Measurements from ENCODE around the gene CAP1. TPM values are rescaled to one million over a fixed set of nuclear protein-coding genes. Genes with fewer than 3 reads are reported as not detected.
A peak's percentile ranks its signal among the peaks of the same experiment; 100 is the strongest.

The CAP1 gene
- total and polyA plus RNA-seq, 2 of the 4 experiments (the other 2 are of a cell fraction): 434 to 756 TPM

DNA sequence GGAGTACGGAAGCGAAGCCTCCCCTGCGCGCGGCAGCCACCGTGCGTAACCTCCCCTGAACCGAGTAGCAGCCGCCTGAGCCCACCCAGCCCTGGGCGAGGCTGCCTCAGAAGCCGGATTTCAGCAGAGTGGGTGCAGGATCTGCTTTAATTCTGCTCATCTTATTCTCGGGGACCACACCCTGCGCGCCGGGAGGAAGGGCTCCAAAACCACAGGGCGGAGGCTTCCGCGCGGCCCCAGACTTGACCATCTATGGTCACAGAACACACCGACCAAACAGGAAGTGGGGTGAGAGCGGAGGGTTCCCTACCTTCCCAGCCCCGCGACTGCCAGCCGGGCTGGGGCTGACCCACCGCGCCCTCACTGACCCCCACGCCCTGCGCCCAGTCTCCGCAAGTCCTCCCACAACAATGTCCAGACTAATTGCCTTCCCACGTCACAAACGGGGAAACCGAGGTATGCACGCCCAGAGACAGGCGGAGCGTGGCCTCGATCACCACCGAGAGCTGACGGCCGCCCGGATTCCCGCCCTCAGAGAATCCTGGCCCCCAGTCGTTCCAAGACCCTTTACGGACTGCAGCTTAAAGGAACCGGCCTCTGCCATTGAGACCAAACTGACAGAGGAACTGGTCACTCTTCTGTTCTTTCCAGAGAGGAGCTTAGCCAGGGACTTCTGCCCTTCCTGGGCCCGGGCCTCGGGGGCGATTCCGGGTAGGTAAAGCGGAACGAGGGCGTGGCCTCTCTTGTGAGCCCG lies 595 bp upstream of the CAP1 start:
- Histone ChIP-seq H4K91ac (ENCODE audit: insufficient read depth, low read depth, low read length) (peak overlapping the region; percentile 100), H3K9ac (ENCODE audit: low read depth, low read length) (peak overlapping the region; percentile 92), H3K18ac (ENCODE audit: low read depth, low read length) (peak overlapping the region; percentile 96), H3K14ac (replicated peaks; ENCODE audit: low read depth, low read length) (peak overlapping the region; percentile 100), H2AK5ac (ENCODE audit: low read depth, low read length) (peak overlapping the region; percentile 100), H3K9me3 (ENCODE audit: control insufficient read depth, insufficient read depth, low read length) (no peaks in the 10 kb centered on the region), H4K8ac (ENCODE audit: low read depth in 2 of 2, low read length in 2 of 2) (peak overlapping the region; percentile 98 to 99), H3K23ac (ENCODE audit: low read depth, low read length) (peak overlapping the region; percentile 99), H3K27ac (ENCODE audit: insufficient read depth, low read length) (peak overlapping the region; percentile 96), H3K36me3 (ENCODE audit: control insufficient read depth, insufficient read depth, low read length) (peaks cover 6% of the 10 kb centered on the region), H3K4me2 (ENCODE audit: low read depth, low read length) (peak overlapping the region; percentile 80), H3K79me1 (ENCODE audit: low read depth in 1 of 2, low read length in 2 of 2) (peaks cover 0 to 14% of the 10 kb centered on the region in 2 experiments; a peak in 2 of 4 replicates), H3K4ac (ENCODE audit: low read depth, low read length) (peak overlapping the region; percentile 100), H2BK120ac (ENCODE audit: low read depth, low read length) (peak overlapping the region; percentile 97), H4K5ac (ENCODE audit: low read depth, low read length) (peak overlapping the region; percentile 96), H3K9me1 (ENCODE audit: insufficient read depth, low read length) (peaks cover 8% of the 10 kb centered on the region), H4K20me1 (ENCODE audit: insufficient read depth, low read length) (peaks cover 40% of the 10 kb centered on the region), H2BK15ac (ENCODE audit: low read depth, low read length) (peak overlapping the region; percentile 89), H2BK5ac (ENCODE audit: low read depth, low read length, poor library complexity, severe bottlenecking) (peak overlapping the region; percentile 97), H2BK20ac (ENCODE audit: low read depth, low read length) (peak overlapping the region; percentile 50; the same call in 1 of the 2 replicates), H2AFZ (replicated peaks; ENCODE audit: low read length, poor library complexity) (peak overlapping the region; percentile 89), H3K27me3 (ENCODE audit: control insufficient read depth, insufficient read depth, low read length) (no peaks in the 10 kb centered on the region), H2AK9ac (replicated peaks; ENCODE audit: low read depth, low read length, poor library complexity) (peak overlapping the region; percentile 99), H3K56ac (ENCODE audit: extremely low read depth, insufficient read depth, low read length) (peak overlapping the region; percentile 100), H3K4me3 (ENCODE audit: insufficient read depth, low read depth, low read length) (peak overlapping the region; percentile 63), H3K4me1 (ENCODE audit: control insufficient read depth, insufficient read depth, low read length) (peaks cover 7% of the 10 kb centered on the region)
- intact Hi-C loops (cut with micrococcal nuclease) (no loop called here), in situ Hi-C loops (cut with MboI; ENCODE audit: low sequenced_read_pairs) (loop anchor here (10.0 kb wide), 1 partner anchor 225 kb away; no protein-coding TSS in a partner anchor), dilution Hi-C loops (cut with HindIII; ENCODE audit: low sequenced_read_pairs, unreplicated experiment) (no loop called here)
- TF ChIP-seq BHLHE40 (IDR thresholded peaks at IDR 0.05; ENCODE audit: low read depth, low read length) (no peak), FOS (IDR thresholded peaks at IDR 0.05; ENCODE audit: low read depth, low read length) (no peak), POLR2A (IDR thresholded peaks at IDR 0.05; ENCODE audit: low read depth, low read length) (peak; percentile 94), ELK1 (IDR thresholded peaks at IDR 0.05; ENCODE audit: borderline replicate concordance, low read depth, low read length) (0 out of 2 replicates have a peak, but pooled peaks have one; percentile 76), RAD21 (IDR thresholded peaks at IDR 0.05; ENCODE audit: low read length) (no peak), SMC3 (IDR thresholded peaks at IDR 0.05; ENCODE audit: low read depth, low read length) (no peak), CEBPB (IDR thresholded peaks at IDR 0.05; ENCODE audit: low read depth, low read length) (no peak), CHD1 (IDR thresholded peaks at IDR 0.05; ENCODE audit: low read depth, low read length) (0 out of 2 replicates have a peak, but pooled peaks have one; percentile 10), MXI1 (IDR thresholded peaks at IDR 0.05; ENCODE audit: borderline replicate concordance, low read depth, low read length) (0 out of 2 replicates have a peak, but pooled peaks have one; percentile 0), MAFK (IDR thresholded peaks at IDR 0.05; ENCODE audit: low read depth, low read length) (no peak), MAZ (IDR thresholded peaks at IDR 0.05; ENCODE audit: borderline replicate concordance, low read depth, low read length) (peak; percentile 13; the same call in 1 of the 2 replicates)
- DNase-seq (peak; percentile 79), ATAC-seq (ENCODE audit: low read depth) (peak; percentile 71)
- CTCF ChIA-PET: interaction anchor here (0.6 kb wide), 1 partner anchor 35 kb away, joined by 5 read pairs; no protein-coding TSS in a partner anchor
- 0% methylated on average over 30 of the region's 52 CpGs; no CpG with 5 or more reads in 1 of the 2 experiments for WGBS, 2 experiments (ENCODE audit: extremely low coverage in 2 of 2, insufficient read length in 1 of 2)
- POLR2A ChIA-PET (ENCODE audit: unreplicated experiment): interaction anchor here (0.5 to 1.0 kb wide), 9 partner anchors 9 to 1637 kb away, joined by 3 to 5 read pairs (median 3); no protein-coding TSS in a partner anchor
- BruUV-seq (replicated peaks): no TSS peak
